ENCODE results near the gene BEST2. TPM values are rescaled to one million over a fixed set of nuclear protein-coding genes. Genes with fewer than 3 reads are reported as not detected.

BEST2 gene
- polyA plus RNA-seq, 1 donor: not detected

GRCh38 chr19:12769689-12770088 lies 18.1 kb downstream of the BEST2 start:
- DNase-seq (ENCODE audit: low read depth): no peak

DNA sequence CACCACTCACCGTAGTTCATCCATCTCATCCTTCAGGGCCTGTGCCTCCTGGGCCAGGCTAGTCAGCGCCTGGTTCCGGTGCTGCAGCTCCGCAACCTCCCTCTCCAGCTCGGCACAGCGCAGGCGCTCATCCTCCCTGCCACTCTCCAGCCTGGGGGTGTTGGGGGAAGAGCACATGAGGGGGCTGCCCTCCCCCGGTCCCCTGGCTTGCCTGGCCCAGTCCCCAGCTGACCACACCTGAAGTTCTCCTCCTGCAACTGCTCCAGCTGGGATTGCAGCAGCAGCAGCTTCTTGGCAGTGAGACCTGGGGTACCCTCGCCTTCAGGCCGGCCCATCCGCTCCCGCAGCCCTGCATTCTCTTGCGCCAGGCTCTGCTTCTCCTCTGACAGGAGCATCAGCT lies 19.3 kb downstream of the BEST2 start:
- no peak for DNase-seq (ENCODE audit: low read depth)

- DNase-seq (ENCODE audit: low read depth): no peak
These were observed 20.7 kb downstream of the BEST2 start for GRCh38 chr19:12772323-12772722.

DNA sequence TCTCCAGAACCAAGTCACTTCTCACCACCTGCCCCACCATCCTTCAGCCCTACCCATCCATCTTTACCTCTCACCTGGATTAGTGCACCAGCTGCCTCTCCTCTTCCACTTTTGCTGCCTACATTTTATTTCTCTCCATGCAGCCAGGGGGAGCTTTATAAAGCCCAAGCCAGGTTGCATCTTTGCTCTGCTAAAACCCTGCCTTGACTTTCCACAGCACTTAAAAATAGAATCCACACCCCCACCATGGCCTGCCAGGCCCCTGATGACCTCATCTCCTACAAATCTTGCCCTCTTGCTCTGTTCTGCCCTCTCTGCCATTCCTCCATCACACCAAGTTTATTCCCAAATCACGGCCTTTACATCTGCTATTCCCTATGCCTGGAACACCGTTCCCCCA lies 22.0 kb downstream of the BEST2 start:
- DNase-seq (ENCODE audit: low read depth): no peak

DNA sequence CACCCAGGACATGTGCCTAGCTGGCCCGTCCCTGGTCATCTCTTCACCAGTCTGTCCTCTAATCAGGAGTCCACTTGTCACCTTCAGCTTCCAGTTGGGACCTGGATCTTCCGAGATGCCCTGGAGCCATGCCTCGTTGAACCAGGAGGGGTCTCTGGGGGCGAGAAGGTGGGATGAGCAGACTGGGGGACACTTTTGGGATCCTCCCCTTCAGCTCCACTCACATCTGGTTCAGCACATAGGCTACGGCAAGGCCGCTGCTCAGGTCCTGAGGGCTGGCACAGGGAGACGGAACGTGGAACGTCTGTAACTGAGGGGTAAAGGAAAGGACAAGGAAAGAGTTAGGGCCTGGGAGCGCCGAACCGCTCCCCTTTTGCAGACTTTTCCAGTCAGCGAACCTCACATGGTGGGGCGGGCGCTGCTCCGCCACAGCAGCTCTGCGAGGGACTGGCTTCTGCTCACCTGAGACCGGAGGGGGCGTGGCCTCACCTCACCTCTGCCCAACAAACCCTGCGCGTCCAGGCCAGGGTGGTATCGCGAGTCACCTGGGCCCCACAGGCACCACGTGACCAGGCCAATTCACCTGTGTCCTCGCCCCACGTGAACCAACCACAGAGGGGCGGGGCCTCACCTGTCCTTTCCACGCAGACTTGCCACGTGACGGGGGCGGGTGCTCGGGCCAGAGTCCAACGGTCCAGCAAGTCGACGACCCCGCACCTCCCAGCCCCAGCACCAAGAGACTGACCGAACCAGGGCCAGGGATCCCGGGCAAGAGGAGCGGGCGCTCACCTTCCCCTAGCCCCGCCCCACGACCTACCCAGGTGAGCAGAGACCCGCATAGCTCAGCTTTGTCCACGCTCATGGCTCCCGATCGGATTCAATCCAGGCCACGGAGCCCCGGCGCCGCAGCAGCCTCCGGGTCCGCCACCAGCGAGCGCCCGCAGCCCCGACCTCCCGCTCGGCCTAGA lies 23.3 kb downstream of the BEST2 start, which contains the start of gene HOOK2:
Gene HOOK2, minus strand, starts transcription at position 965 of the 968 bp plus-strand sequence. Its CDS starts 103 bp downstream, at position 862.
- no peak for DNase-seq (ENCODE audit: low read depth)

DNA sequence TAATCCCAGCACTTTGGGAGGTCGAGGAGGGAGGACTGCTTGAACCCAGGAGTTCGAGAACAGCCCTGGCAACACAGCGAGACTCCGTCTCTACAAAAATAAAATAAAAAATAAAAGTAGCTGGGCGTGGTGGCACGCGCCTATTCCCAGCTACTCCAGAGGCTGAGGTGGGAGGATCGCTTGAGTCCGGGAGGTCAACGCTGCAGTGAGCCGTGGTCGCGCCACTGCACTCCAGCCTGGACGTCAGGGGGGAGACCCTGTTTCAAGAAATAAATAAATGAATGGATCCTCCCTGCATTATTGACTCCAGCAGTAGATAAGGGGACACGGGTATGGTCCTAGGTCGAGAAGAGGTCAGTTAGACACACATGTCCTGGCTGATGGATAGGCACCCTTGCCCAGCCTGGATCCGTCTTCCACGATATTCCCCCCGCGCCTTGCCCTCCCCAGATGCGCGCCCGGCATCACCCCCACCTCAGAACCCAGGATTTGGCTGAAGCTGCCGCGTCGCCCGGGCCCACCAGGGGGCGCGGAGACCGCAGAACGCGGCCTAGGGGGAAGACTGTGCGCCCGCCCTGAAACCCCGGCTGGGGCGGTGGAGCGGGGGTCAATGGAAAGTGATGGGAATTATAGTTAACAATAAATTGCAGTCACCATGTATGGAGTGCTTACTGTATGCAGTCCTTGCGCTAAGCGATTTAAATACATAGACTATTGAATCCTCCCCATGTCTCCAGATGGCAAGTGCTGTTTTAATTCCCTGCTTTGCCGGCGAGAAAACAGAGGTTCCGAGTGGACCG lies 25.8 kb downstream of the BEST2 start:
- no peak for DNase-seq (ENCODE audit: low read depth)

- DNase-seq (ENCODE audit: low read depth): no peak
These were observed 26.7 kb downstream of the BEST2 start for GRCh38 chr19:12778017-12778904.

DNA sequence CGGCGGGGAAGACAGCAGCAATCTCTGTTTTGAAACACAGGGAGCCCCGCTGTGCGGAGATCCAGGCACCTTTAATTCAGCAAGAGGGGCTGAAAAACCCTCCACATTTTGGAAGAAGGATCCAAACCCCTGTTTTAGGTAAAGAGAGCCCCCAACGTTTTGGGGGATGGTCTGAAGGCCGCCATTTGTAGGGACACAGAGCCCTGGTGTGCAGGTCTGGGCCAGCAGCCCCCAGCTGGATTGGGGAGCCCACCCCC lies 27.2 kb downstream of the BEST2 start:
- no peak for DNase-seq (ENCODE audit: low read depth)

DNA sequence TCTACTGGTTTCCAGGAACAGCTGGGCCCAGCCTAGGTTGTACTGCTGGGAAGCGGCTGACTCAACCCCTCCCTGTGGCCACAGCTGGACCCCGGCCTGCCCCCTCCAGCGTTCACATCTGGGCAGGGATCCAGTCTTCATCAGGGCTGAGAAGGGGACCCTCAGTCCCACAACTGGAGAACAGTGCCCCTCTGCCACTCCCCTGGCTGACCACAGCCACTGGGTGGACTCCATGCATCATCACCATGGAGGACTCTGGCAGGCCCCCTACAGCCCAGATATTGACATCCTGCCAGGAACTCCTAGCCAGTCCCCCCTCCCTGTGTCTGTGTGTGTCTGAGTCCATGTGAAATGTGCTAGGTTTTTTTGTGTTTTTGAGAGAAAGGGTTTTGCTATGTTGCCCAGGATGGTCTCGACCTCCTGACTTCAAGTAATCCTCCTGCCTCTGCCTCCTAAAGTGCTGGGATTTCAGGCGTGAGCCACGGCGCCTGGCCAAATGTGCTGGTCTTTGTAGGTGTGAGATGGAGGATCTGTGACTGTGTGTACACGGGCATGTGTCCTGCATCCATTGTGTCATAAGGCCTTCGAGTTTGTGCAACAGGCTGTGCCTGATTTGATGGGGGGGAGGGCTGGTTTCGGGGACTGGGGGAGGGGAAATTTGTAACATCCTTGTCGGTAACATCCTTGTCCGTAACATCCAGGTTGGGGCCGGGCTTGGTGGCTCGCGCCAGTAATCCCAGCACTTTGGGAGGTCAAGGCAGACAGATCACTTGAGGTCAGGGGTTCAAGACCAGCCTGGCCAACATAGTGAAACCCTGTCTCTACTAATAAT lies 27.8 kb downstream of the BEST2 start:
- DNase-seq (ENCODE audit: low read depth): no peak

DNA sequence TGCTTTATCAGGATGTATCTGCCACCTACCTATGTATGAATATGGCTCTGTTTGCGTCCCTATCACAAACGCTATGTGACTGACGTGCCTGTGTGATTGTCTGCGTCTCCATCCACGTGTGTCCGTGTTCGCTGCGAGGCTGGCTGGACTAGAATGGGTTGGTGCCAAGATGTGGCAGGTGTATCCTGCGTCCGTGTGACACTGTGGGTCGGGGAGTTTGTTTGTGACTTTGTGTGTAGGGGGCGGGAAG lies 30.5 kb downstream of the BEST2 start:
- DNase-seq (ENCODE audit: low read depth): no peak

- DNase-seq (ENCODE audit: low read depth): no peak
These were observed 31.1 kb downstream of the BEST2 start for GRCh38 chr19:12782424-12783290.

DNA sequence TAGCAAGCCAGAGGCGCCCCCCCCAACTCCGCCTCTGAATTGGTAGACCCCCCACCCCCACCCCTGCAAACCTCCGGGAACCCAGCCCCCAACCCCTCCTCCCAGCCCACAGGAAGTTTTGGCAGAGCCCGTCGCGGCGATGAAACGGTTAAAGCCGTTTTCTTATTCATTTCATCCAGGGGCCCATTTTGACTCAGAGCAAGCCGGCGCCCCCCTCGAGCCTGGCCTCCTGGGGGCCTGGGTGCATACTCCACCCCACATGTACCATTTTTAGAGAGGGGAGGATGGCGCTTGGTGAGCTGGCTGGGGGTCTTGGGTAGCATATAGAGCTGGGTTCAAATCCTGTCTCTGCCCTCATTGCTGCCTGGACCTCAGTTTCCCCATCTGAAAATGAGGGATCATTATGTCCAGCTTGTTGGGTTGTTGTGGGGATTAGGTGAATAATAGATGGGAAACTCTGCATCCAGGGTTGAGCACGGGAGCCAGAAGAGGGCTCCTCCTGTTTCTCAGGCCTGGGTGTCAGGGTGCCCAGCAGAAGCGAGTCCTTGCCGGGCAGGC lies 31.8 kb downstream of the BEST2 start:
- DNase-seq (ENCODE audit: low read depth): no peak

DNA sequence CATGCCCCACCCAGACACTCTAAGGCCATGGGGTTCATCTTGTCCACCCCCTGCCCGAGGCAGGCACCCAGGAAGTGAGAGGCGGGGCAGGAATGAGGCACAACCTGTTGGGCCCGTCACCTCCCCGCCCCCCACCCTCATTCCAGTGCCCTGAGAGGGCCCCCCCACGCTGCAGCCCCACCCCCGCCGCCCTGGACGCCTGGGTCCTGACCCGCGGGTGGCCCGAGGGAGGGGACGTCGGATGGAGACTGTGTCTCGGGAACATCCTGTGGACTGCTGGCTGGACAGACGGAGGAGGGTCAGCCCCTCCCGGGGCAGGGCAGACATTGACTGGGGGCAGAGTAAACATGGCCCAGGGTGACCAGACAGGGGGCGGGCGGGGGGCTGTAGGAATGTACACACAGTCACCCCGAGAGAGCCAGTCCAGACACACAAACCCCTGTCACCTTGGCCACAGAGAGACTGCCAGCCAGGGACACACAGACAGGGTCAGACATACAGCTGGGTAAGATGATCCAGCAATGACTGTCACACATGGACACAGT lies 32.3 kb downstream of the BEST2 start:
- DNase-seq (ENCODE audit: low read depth): no peak

DNA sequence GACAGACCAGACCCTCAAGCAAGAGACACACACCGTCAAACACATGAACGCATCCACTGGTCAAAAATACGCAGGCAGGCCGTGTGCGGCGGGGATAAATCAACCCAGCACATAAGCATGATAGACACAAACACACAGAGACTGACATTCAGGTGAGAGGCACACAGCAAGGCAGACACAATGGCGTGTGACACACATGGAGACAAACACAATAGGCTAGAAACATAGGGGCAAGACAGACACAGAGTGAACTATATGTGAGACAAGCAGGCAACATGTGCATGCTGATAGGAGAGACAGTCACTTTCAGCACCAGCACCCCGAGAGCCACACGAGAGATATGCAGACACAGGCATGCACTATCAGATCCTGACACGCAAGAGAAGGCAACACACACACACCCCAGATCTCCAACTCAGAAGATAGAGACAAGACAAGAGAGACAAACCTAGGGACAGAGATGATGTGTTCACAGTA lies 32.8 kb downstream of the BEST2 start:
- no peak for DNase-seq (ENCODE audit: low read depth)

DNA sequence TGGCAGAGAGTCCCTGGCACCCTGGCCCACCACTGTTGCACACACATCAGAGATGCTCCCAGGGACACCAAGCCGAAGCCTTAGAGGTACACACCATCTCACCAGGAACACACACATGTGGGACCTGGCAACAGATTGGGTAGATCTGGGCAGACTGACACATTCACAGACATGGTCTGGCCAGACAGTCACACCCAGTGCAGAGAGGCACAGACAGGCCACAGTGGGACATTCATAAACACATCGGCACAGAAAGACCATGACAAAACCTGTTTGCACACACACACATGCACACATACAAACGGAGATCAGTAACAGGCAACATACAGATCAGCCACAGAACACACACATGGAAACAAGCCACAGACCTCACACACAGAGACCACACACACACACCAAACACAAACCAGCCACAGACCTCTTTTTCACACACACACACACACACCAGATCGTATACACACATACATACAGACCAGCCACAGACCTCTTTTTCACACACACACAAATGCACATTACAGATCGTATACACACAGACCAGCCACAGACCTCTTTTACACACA lies 33.4 kb downstream of the BEST2 start:
- no peak for DNase-seq (ENCODE audit: low read depth)

GRCh38 chr19:12785431-12786031 lies 33.9 kb downstream of the BEST2 start:
- DNase-seq (ENCODE audit: low read depth): no peak

- DNase-seq (ENCODE audit: low read depth): no peak
These were observed 34.7 kb downstream of the BEST2 start for GRCh38 chr19:12786141-12786870.

DNA sequence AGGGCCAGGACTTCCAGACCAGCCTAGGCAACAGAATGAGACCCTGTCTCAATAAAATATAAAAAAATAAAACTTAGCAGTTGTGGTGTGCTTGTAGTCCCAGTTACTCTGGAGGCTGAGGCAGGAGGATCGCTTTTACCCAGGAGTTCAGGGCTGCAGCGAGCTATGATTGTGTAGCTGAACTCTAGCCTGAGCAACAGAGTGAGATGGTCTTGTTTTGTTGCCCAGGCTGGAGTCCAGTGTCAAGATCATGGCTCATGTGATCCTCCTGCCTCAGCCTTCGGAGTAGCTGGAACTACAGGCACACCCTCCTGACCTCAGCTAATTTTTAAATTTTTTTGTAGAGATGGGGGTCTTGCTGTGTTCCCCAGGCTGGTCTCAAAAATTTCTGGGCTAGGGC lies 35.4 kb downstream of the BEST2 start:
- no peak for DNase-seq (ENCODE audit: low read depth)

Measured in forelimb muscle (tissue), 1 donor.